Measurements from ENCODE around the gene ZSCAN20. TPM values are rescaled to one million over a fixed set of nuclear protein-coding genes. Genes with fewer than 3 reads are reported as not detected.

Gene ZSCAN20
- total and polyA plus RNA-seq, 2 of the 4 experiments (the other 2 are of a cell fraction) = 2.1 to 11.1 TPM

- Histone ChIP-seq H3K4ac (ENCODE audit: low read depth, low read length) (no peak overlapping the region), H2AK9ac (replicated peaks; ENCODE audit: low read depth, low read length, poor library complexity) (peak overlapping the region; percentile 61), H2BK15ac (ENCODE audit: low read depth, low read length) (peak overlapping the region; percentile 55; the same call in 1 of the 3 replicates), H3K14ac (replicated peaks; ENCODE audit: low read depth, low read length) (0 out of 2 replicates have a peak overlapping the region, but pooled peaks have one; percentile 71), H3K36me3 (ENCODE audit: control insufficient read depth, insufficient read depth, low read length) (no peaks in the 10 kb centered on the region), H2AFZ (replicated peaks; ENCODE audit: low read length, poor library complexity) (peak overlapping the region; percentile 93), H3K56ac (ENCODE audit: extremely low read depth, insufficient read depth, low read length) (no peak overlapping the region), H2BK20ac (ENCODE audit: low read depth, low read length) (no peak overlapping the region), H3K4me3 (ENCODE audit: insufficient read depth, low read depth, low read length) (peak overlapping the region; percentile 87), H3K9me3 (ENCODE audit: control insufficient read depth, insufficient read depth, low read length) (no peaks in the 10 kb centered on the region), H3K23ac (ENCODE audit: low read depth, low read length) (peak overlapping the region; percentile 56; the same call in 1 of the 2 replicates), H3K27me3 (ENCODE audit: control insufficient read depth, insufficient read depth, low read length) (no peaks in the 10 kb centered on the region), H4K20me1 (ENCODE audit: insufficient read depth, low read length) (no peaks in the 10 kb centered on the region; the same call in 1 of the 2 replicates), H3K9ac (ENCODE audit: low read depth, low read length) (peak overlapping the region; percentile 82), H2AK5ac (ENCODE audit: low read depth, low read length) (peak overlapping the region; percentile 35; the same call in 1 of the 2 replicates), H4K5ac (ENCODE audit: low read depth, low read length) (peak overlapping the region; percentile 7; the same call in 1 of the 2 replicates), H3K9me1 (ENCODE audit: insufficient read depth, low read length) (peaks cover 9% of the 10 kb centered on the region), H3K4me2 (ENCODE audit: low read depth, low read length) (peak overlapping the region; percentile 86), H4K91ac (ENCODE audit: insufficient read depth, low read depth, low read length) (no peak overlapping the region; the same call in 1 of the 2 replicates), H2BK5ac (ENCODE audit: low read depth, low read length, poor library complexity, severe bottlenecking) (no peak overlapping the region), H3K4me1 (ENCODE audit: control insufficient read depth, insufficient read depth, low read length) (peaks cover 12% of the 10 kb centered on the region), H4K8ac (ENCODE audit: low read depth in 2 of 2, low read length in 2 of 2) (peak overlapping the region in 1 of 2 experiments; percentile 64; a peak in 3 of 4 replicates), H3K27ac (ENCODE audit: insufficient read depth, low read length) (peak overlapping the region; percentile 54), H3K18ac (ENCODE audit: low read depth, low read length) (peak overlapping the region; percentile 27; the same call in 1 of the 2 replicates), H2BK120ac (ENCODE audit: low read depth, low read length) (peak overlapping the region; percentile 12; the same call in 1 of the 2 replicates), H3K79me1 (ENCODE audit: low read depth in 1 of 2, low read length in 2 of 2) (peaks cover 8 to 12% of the 10 kb centered on the region in 2 experiments)
- intact Hi-C loops (cut with micrococcal nuclease) (no loop called here), in situ Hi-C loops (cut with MboI; ENCODE audit: low sequenced_read_pairs) (loop anchor here (5.0 kb wide), 1 partner anchor 38 kb away; no protein-coding TSS in a partner anchor), dilution Hi-C loops (cut with HindIII; ENCODE audit: low sequenced_read_pairs, unreplicated experiment) (no loop called here)
- WGBS, 2 experiments (ENCODE audit: extremely low coverage in 2 of 2, insufficient read length in 1 of 2) = 2% methylated on average over 33 of the region's 54 CpGs; no CpG with 5 or more reads in 1 of the 2 experiments
- BruUV-seq (replicated peaks) = no TSS peak
- ATAC-seq (ENCODE audit: low read depth) (peak; percentile 30), DNase-seq (no peak)
- ChIA-PET CTCF (no interaction called here), POLR2A (ENCODE audit: unreplicated experiment) (no interaction called here)
- no peak for TF ChIP-seq MAFK (IDR thresholded peaks at IDR 0.05; ENCODE audit: low read depth, low read length)
- TF ChIP-seq CEBPB (IDR thresholded peaks at IDR 0.05; ENCODE audit: low read depth, low read length) = no peak
- TF ChIP-seq NFE2L2 (IDR thresholded peaks at IDR 0.05; ENCODE audit: low read depth, low read length) = no peak
- TF ChIP-seq, protein P1, sequence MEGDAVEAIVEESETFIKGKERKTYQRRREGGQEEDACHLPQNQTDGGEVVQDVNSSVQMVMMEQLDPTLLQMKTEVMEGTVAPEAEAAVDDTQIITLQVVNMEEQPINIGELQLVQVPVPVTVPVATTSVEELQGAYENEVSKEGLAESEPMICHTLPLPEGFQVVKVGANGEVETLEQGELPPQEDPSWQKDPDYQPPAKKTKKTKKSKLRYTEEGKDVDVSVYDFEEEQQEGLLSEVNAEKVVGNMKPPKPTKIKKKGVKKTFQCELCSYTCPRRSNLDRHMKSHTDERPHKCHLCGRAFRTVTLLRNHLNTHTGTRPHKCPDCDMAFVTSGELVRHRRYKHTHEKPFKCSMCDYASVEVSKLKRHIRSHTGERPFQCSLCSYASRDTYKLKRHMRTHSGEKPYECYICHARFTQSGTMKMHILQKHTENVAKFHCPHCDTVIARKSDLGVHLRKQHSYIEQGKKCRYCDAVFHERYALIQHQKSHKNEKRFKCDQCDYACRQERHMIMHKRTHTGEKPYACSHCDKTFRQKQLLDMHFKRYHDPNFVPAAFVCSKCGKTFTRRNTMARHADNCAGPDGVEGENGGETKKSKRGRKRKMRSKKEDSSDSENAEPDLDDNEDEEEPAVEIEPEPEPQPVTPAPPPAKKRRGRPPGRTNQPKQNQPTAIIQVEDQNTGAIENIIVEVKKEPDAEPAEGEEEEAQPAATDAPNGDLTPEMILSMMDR (conservative IDR thresholded peaks at IDR 0.05; ENCODE audit: low read depth, low read length) = no peak
- no peak for TF ChIP-seq CHD1 (IDR thresholded peaks at IDR 0.05; ENCODE audit: low read depth, low read length)
- TF ChIP-seq, protein P2, sequence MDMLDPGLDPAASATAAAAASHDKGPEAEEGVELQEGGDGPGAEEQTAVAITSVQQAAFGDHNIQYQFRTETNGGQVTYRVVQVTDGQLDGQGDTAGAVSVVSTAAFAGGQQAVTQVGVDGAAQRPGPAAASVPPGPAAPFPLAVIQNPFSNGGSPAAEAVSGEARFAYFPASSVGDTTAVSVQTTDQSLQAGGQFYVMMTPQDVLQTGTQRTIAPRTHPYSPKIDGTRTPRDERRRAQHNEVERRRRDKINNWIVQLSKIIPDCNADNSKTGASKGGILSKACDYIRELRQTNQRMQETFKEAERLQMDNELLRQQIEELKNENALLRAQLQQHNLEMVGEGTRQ (IDR thresholded peaks at IDR 0.05; ENCODE audit: low read depth, low read length) = no peak
- no peak for TF ChIP-seq FOS (IDR thresholded peaks at IDR 0.05; ENCODE audit: low read depth, low read length)
- TF ChIP-seq BHLHE40 (IDR thresholded peaks at IDR 0.05; ENCODE audit: low read depth, low read length) = no peak
- no peak for TF ChIP-seq RFX5 (IDR thresholded peaks at IDR 0.05; ENCODE audit: low read depth, low read length)
- TF ChIP-seq RCOR1 (IDR thresholded peaks at IDR 0.05; ENCODE audit: insufficient replicate concordance, low read length) = no peak
- TF ChIP-seq RAD21 (IDR thresholded peaks at IDR 0.05; ENCODE audit: low read length) = no peak
- no peak for TF ChIP-seq POLR2A (IDR thresholded peaks at IDR 0.05; ENCODE audit: low read depth, low read length)
- TF ChIP-seq MXI1 (IDR thresholded peaks at IDR 0.05; ENCODE audit: borderline replicate concordance, low read depth, low read length) = no peak; the same call in 1 of the 2 replicates
- no peak for TF ChIP-seq MAZ (IDR thresholded peaks at IDR 0.05; ENCODE audit: borderline replicate concordance, low read depth, low read length)
Measured at GRCh38 chr1:33429856-33430691, 42.4 kb upstream of the ZSCAN20 start.

All from IMR-90 (cell line).